ENCODE data around the gene RTL9.
"Not testable (repeated sequence)": the region's sequence is repeated elsewhere in the genome, so short reads cannot be mapped to it uniquely, and the experiment has no call there.

The RTL9 gene

GRCh38 chrX:110322603-110323002, 36.0 kb upstream of the RTL9 start:
- TF ChIP-seq, protein P1, sequence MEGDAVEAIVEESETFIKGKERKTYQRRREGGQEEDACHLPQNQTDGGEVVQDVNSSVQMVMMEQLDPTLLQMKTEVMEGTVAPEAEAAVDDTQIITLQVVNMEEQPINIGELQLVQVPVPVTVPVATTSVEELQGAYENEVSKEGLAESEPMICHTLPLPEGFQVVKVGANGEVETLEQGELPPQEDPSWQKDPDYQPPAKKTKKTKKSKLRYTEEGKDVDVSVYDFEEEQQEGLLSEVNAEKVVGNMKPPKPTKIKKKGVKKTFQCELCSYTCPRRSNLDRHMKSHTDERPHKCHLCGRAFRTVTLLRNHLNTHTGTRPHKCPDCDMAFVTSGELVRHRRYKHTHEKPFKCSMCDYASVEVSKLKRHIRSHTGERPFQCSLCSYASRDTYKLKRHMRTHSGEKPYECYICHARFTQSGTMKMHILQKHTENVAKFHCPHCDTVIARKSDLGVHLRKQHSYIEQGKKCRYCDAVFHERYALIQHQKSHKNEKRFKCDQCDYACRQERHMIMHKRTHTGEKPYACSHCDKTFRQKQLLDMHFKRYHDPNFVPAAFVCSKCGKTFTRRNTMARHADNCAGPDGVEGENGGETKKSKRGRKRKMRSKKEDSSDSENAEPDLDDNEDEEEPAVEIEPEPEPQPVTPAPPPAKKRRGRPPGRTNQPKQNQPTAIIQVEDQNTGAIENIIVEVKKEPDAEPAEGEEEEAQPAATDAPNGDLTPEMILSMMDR (IDR thresholded peaks at IDR 0.05; ENCODE audit: extremely low read depth, insufficient read depth, missing control alignments): no peak
- in situ Hi-C loops (cut with MboI; ENCODE audit: low pct_unique_long_range_greater_than_20kb, low sequenced_read_pairs, unreplicated experiment): no loop called here
- DNase-seq (ENCODE audit: low spot score): no peak

DNA sequence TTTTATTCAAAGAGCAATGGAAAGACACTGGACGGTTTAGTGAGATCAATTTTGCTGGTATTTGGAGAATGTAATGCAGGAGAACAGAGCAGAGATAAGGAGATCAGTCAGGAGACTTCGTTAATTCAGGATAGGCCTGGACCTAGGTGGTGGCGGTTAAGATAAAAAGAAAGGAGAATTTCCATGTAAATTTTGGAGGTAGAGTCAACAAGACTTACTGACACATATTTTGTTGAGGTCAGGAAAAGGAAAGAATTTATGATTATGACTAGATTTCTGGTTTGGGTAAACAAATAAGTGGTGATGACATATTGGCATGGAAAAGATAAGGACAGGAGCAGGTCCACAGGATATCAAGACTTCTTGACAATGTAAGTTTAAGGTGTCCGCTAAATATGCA, 31.9 kb upstream of the RTL9 start:
- TF ChIP-seq, protein P1 (IDR thresholded peaks at IDR 0.05; ENCODE audit: extremely low read depth, insufficient read depth, missing control alignments): no peak
- in situ Hi-C loops (cut with MboI; ENCODE audit: low pct_unique_long_range_greater_than_20kb, low sequenced_read_pairs, unreplicated experiment): no loop called here
- DNase-seq (ENCODE audit: low spot score): no peak

DNA sequence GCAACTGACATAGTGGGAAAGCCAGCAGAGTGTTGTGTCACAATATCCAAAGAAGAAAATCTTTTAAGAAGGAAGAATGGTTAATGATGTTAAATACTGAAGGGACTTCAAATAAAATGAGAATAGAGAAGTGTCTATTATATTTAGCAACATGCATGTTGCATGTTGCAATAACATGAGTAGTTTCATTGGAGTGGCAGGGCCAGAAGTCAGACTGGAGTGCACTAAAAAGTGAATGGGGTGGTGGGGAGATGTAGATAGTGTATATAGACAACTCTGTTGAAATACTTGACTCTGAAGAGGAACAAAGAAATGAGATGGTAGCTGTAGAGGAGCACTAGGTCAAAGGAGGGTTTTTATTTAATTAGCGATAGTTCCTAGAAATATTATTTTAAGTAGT, 31.3 kb upstream of the RTL9 start:
- no peak for DNase-seq (ENCODE audit: low spot score)
- TF ChIP-seq, protein P1 (IDR thresholded peaks at IDR 0.05; ENCODE audit: extremely low read depth, insufficient read depth, missing control alignments): no peak
- in situ Hi-C loops (cut with MboI; ENCODE audit: low pct_unique_long_range_greater_than_20kb, low sequenced_read_pairs, unreplicated experiment): no loop called here

DNA sequence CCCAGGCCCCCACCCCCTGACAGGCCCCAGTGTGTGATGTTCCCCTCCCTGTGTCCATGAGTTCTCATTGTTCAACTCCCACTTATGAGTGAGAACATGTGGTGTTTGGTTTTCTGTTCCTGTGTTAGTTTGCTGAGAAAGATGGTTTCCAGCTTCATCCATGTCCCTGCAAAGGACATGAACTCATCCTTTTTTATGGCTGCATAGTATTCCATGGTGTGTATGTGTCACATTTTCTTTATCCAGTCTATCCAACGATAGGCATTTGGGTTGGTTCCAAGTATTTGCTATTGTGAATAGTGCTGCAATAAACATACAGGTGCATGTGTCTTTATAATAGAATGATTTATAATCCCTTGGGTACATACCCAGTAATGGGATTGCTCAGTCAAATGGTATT, 30.0 kb upstream of the RTL9 start:
- DNase-seq (ENCODE audit: low spot score); in situ Hi-C loops (cut with MboI; ENCODE audit: low pct_unique_long_range_greater_than_20kb, low sequenced_read_pairs, unreplicated experiment): not testable (repeated sequence)

- in situ Hi-C loops (cut with MboI; ENCODE audit: low pct_unique_long_range_greater_than_20kb, low sequenced_read_pairs, unreplicated experiment): no loop called here
- no peak for DNase-seq (ENCODE audit: low spot score)
- TF ChIP-seq, protein P1 (IDR thresholded peaks at IDR 0.05; ENCODE audit: extremely low read depth, insufficient read depth, missing control alignments): no peak
These were observed 27.1 kb upstream of the RTL9 start for GRCh38 chrX:110331444-110332030.

GRCh38 chrX:110333458-110333857, 25.2 kb upstream of the RTL9 start:
- in situ Hi-C loops (cut with MboI; ENCODE audit: low pct_unique_long_range_greater_than_20kb, low sequenced_read_pairs, unreplicated experiment); DNase-seq (ENCODE audit: low spot score): not testable (repeated sequence)

DNA sequence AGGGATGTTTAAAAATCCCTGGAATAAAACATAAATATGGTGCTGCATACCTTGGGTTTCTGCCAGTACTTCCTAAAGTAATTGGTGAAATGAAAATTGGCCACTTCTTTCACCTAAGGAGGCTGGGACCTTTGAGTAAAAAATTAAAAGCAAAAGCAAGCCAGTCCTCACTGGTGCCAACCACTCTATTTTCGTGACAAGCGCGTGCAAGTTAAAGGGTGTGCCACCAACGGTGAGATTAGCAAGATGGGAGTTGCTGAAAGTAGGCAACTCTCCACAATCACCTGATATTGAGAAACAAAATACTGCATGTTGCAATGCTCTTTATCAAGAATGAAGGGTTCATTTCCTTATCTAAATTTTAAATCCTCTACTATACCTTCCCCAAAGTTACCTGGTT, 19.7 kb upstream of the RTL9 start:
- TF ChIP-seq, protein P1 (IDR thresholded peaks at IDR 0.05; ENCODE audit: extremely low read depth, insufficient read depth, missing control alignments): no peak
- no peak for DNase-seq (ENCODE audit: low spot score)
- in situ Hi-C loops (cut with MboI; ENCODE audit: low pct_unique_long_range_greater_than_20kb, low sequenced_read_pairs, unreplicated experiment): no loop called here
